ENCODE results near the gene PTPRN2.

GRCh38 chr7:158291998-158292397 lies 295.6 kb downstream of the PTPRN2 start:
- TF ChIP-seq, protein P1, sequence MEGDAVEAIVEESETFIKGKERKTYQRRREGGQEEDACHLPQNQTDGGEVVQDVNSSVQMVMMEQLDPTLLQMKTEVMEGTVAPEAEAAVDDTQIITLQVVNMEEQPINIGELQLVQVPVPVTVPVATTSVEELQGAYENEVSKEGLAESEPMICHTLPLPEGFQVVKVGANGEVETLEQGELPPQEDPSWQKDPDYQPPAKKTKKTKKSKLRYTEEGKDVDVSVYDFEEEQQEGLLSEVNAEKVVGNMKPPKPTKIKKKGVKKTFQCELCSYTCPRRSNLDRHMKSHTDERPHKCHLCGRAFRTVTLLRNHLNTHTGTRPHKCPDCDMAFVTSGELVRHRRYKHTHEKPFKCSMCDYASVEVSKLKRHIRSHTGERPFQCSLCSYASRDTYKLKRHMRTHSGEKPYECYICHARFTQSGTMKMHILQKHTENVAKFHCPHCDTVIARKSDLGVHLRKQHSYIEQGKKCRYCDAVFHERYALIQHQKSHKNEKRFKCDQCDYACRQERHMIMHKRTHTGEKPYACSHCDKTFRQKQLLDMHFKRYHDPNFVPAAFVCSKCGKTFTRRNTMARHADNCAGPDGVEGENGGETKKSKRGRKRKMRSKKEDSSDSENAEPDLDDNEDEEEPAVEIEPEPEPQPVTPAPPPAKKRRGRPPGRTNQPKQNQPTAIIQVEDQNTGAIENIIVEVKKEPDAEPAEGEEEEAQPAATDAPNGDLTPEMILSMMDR (IDR thresholded peaks at IDR 0.05): no peak
- no peak for TF ChIP-seq TAF1 (IDR thresholded peaks at IDR 0.05; ENCODE audit: borderline replicate concordance, low read depth, low read length)
- TF ChIP-seq, protein P2, sequence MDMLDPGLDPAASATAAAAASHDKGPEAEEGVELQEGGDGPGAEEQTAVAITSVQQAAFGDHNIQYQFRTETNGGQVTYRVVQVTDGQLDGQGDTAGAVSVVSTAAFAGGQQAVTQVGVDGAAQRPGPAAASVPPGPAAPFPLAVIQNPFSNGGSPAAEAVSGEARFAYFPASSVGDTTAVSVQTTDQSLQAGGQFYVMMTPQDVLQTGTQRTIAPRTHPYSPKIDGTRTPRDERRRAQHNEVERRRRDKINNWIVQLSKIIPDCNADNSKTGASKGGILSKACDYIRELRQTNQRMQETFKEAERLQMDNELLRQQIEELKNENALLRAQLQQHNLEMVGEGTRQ (IDR thresholded peaks at IDR 0.05; ENCODE audit: borderline replicate concordance, low read depth, low read length): no peak
- TF ChIP-seq POLR2AphosphoS5 (IDR thresholded peaks at IDR 0.05; ENCODE audit: low read depth, low read length): no peak
- TF ChIP-seq EP300 (IDR thresholded peaks at IDR 0.05; ENCODE audit: borderline replicate concordance in 1 of 2, low read depth in 1 of 2, low read length in 1 of 2): no peak
- no peak for TF ChIP-seq CHD2 (IDR thresholded peaks at IDR 0.05; ENCODE audit: low read length, partially characterized antibody)
- TF ChIP-seq RFX5 (IDR thresholded peaks at IDR 0.05; ENCODE audit: low read length): no peak
- no peak for TF ChIP-seq YY1 (IDR thresholded peaks at IDR 0.05; ENCODE audit: low read depth)
- no peak for TF ChIP-seq NRF1 (IDR thresholded peaks at IDR 0.05; ENCODE audit: low read depth, low read length)
- no peak for TF ChIP-seq REST (IDR thresholded peaks at IDR 0.05; ENCODE audit: low read depth, low read length)
